GM18951 (cell line): ENCODE data around the gene TMEM203.
"Not testable (repeated sequence)": the region's sequence is repeated elsewhere in the genome, so short reads cannot be mapped to it uniquely, and the experiment has no call there.

ENCODE experiments used
- POLR2A ChIP-seq: IDR thresholded peaks from 4 replicates; pipeline ENCODE4 v1.6.1; 2011; ENCODE audit warnings: mild to moderate bottlenecking; ENCODE audit not compliant: insufficient read length, insufficient read depth; ENCODE audit errors: extremely low read depth
- in situ Hi-C: fragments of 300-500 bp; cut with MboI; formaldehyde crosslinking; loops from one replicate; pipeline ENCODE4 v1.12.0; 2022; ENCODE audit warnings: low sequenced_read_pairs, mixed read lengths, inconsistent platforms; ENCODE audit not compliant: unreplicated experiment

TMEM203 gene

GRCh38 chr9:137245450-137246421 is 40.3 kb upstream of the TMEM203 start:
- in situ Hi-C loops, result no loop called here

GRCh38 chr9:137244486-137245449 is 39.3 kb upstream of the TMEM203 start:
- in situ Hi-C loops, result no loop called here
- no peak for TF ChIP-seq POLR2A

More at GRCh38 chr9:137245450-137246421, 40.3 kb upstream of the TMEM203 start:
- no peak for TF ChIP-seq POLR2A

DNA sequence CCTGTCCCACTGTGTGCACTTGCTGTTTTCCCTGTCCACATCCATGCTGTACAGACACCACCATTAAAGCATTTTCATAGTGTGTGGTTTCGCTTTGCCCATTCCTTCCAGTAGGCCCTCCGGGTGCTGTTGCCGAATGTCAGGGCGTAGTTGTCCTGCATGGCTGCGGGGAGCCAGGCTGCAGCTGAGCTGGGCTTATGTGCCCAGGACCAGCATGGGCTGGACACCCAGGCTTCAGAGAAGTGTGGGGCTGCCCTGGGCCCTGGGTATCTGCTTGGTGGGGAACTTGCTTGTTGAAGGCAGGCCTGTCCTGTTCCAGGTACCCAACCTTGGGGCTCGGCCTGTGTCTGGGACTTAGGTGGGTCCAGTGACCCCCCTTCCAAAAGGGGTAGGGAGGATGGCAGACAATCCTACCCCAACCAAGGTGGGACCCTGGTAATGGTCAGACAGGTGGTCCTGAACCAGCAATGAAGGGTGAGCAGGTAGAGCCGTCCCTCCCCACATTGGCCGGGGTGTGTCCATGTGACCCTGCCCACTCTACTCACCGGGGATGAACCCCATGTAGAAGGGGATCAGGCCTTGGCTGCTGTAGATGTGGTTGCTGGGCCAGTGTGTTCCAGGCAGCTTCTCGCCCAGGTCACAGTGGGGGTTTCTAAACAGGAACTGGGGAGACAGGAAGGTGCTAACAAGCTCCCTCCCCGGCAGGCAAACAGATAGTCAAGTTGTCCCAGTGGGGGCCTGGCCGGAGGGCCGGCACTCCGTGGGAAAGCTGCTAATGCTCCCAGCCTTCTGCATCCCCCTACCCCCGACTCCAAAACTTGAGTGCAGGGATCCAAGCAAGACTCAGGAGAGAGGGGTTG is 38.4 kb upstream of the TMEM203 start:
- TF ChIP-seq POLR2A, result no peak
- in situ Hi-C loops, result no loop called here

GRCh38 chr9:137243266-137243625 is 37.8 kb upstream of the TMEM203 start:
- in situ Hi-C loops, result not testable (repeated sequence)

DNA sequence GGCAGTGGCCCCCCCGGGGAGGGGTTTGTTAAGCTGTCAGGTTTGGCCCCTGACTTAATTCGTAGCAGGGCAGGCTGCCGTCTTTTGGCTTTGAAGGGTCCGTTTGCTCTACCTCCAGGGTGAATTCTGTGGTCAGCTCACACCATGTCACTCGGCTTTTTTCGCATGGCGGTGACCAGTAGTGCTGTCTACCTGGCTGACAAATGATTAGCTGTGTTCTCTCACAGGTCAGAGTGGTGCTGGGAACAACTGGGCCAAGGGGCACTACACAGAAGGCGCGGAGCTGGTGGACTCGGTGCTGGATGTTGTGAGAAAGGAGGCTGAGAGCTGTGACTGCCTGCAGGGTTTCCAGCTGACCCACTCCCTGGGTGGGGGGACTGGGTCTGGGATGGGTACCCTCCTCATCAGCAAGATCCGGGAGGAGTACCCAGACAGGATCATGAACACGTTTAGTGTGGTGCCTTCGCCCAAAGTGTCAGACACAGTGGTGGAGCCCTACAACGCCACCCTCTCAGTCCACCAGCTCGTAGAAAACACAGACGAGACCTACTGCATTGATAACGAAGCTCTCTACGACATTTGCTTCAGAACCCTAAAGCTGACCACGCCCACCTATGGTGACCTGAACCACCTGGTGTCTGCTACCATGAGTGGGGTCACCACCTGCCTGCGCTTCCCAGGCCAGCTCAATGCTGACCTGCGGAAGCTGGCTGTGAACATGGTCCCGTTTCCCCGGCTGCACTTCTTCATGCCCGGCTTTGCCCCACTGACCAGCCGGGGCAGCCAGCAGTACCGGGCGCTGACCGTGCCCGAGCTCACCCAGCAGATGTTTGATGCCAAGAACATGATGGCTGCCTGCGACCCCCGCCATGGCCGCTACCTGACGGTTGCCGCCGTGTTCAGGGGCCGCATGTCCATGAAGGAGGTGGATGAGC is 37.1 kb upstream of the TMEM203 start:
- TF ChIP-seq POLR2A, result no peak
- in situ Hi-C loops, result no loop called here

DNA sequence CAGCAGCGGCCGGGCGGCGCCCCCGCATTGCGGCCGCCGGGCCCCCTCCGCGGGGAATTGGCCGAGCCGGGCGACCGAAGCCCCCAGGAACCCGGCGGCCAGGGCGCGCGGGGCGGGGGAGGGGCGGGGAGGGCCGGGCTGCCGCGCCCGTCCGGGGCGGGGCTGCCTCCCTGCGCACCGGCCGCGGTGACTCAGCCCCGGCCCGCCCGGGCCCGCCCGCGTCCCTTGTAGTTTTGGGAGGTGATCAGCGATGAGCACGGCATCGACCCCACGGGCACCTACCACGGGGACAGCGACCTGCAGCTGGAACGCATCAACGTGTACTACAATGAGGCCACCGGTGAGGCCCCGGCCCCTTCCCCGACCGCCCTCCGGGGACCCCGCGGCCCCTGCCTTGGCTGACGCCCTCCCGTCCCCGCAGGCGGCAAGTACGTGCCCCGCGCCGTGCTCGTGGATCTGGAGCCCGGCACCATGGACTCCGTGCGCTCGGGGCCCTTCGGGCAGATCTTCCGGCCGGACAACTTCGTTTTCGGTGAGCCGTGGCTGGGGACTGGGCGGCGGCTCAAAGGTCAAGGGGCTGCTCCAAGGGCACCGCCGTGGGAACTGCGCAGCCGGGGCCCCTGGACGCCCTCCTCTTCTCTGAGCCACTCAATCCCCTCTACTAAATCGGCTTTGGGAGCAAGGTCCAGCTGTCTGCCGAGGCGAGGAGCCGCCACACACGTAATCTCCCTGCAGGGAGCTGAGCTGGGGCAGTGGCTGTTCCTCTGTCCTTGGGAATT is 36.2 kb upstream of the TMEM203 start:
- in situ Hi-C loops, result no loop called here
- no peak for TF ChIP-seq POLR2A

GRCh38 chr9:137240841-137241489 is 35.5 kb upstream of the TMEM203 start, which contains the start of gene TUBB4B:
TSS of gene TUBB4B (plus strand) at chr9:137241287. CDS start at chr9:137241361, 74 bp downstream.
- peak; percentile 100 for TF ChIP-seq POLR2A

DNA sequence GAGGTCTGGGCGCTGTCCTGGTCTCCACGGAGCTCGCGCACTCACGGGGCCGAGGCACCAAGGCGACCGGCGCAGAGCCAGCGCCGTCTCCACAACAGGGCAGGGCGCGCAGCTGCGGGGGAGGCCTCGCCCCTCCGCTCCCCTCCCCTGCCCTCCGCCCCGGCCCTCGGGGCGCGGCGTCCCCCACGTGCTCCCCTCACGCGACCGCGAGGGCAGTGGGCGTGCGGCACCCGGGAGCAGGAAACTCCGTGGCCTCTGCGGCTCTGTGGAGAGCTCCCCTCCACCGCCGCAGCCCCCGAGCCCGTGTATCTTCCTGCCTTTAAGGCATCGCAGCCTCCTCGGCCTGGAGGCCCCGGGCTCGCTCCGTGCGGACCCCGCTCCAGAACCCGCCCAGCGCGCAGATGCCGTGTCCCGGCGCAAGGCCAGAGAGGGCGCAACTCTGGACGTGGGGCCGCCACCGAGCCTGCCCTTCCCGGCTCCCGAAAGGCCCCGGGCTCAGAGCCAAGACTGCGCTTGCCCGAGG is 34.9 kb upstream of the TMEM203 start:
- in situ Hi-C loops, result no loop called here
- TF ChIP-seq POLR2A, result peak; percentile 53

More at GRCh38 chr9:137240841-137241489, 35.5 kb upstream of the TMEM203 start, which contains the start of gene TUBB4B:
- in situ Hi-C loops, result no loop called here

DNA sequence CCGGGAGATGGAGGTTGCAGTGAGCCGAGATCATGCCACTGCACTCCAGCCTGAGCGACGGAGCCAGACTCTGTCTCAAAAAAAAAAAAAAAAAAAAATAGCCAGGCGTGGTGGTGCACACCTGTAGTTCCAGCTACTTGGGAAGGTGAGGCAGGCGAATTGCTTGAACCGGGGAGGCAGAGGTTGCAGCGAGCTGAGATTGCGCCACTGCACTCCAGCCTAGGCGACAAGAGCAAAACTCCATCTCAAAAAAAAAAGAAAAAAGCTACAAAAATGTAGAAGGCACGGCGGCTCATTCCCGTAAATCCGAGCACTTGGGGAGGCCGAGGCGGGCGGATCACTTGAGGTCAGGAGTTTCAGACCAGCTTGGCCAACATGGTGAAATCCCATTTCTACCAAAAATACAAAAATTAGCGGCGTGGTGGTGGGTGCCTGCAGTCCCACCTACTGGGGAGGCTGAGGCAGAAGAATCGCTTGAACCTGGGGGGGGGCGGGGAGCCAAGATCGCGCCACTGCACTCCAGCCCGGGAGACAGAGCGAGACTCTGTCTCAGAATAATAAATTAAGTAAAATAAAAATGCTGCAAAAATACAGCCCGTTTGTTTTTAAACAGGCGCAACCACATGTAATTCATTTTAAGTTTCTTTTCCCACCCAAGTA is 34.2 kb upstream of the TMEM203 start:
- in situ Hi-C loops, result not testable (repeated sequence)

GRCh38 chr9:137237759-137238726 is 32.6 kb upstream of the TMEM203 start:
- no peak for TF ChIP-seq POLR2A
- in situ Hi-C loops, result no loop called here
